ENCODE results near the gene OR6S1. TPM values are rescaled to one million over a fixed set of nuclear protein-coding genes. Genes with fewer than 3 reads are reported as not detected.

OR6S1 gene
- total and polyA plus RNA-seq, 2 of the 8 experiments (the other 6 are each of a cell fraction or from before 2014, with no cell fraction given), result not detected

GRCh38 chr14:20608383-20609110, 32.9 kb downstream of the OR6S1 start (continued):
- TF ChIP-seq FOSL1 (IDR thresholded peaks at IDR 0.05; ENCODE audit: insufficient read depth, low read depth, low read length) (no peak), SP2 (IDR thresholded peaks at IDR 0.05; ENCODE audit: low read length) (no peak)
